Ishikawa (cell line): ENCODE results near the gene CSTB.

Source experiments
- CEBPB ChIP-seq: IDR thresholded peaks from 2 replicates; pipeline ENCODE4 v1.6.1; 2012
- CREB1 ChIP-seq: IDR thresholded peaks from 2 replicates; pipeline ENCODE4 v1.6.1; 2012; ENCODE audit warnings: low read depth
- EGR1 ChIP-seq: IDR thresholded peaks from 2 replicates; pipeline ENCODE4 v1.6.1; 2012
- EP300 ChIP-seq: IDR thresholded peaks from 2 replicates; pipeline ENCODE4 v1.6.1; 2012; ENCODE audit warnings: borderline replicate concordance
- FOXM1 ChIP-seq: IDR thresholded peaks from 2 replicates; pipeline ENCODE4 v1.6.1; 2012; ENCODE audit warnings: low read depth, borderline replicate concordance
- NFIC ChIP-seq: IDR thresholded peaks from 2 replicates; pipeline ENCODE4 v1.6.1; 2012
- RAD21 ChIP-seq: IDR thresholded peaks from 2 replicates; pipeline ENCODE4 v1.6.1; 2012; ENCODE audit warnings: low read depth
- TAF1 ChIP-seq: IDR thresholded peaks from 2 replicates; pipeline ENCODE4 v1.6.1; 2012; ENCODE audit warnings: low read depth, mild to moderate bottlenecking
- TCF12 ChIP-seq: IDR thresholded peaks from 2 replicates; pipeline ENCODE4 v1.6.1; 2012; ENCODE audit warnings: low read depth
- TEAD4 ChIP-seq: IDR thresholded peaks from 2 replicates; pipeline ENCODE4 v1.6.1; 2012
- YY1 ChIP-seq: IDR thresholded peaks from 2 replicates; pipeline ENCODE4 v1.6.1; 2012; ENCODE audit warnings: low read depth
- ZBTB7A ChIP-seq: IDR thresholded peaks from 2 replicates; pipeline ENCODE4 v1.6.1; 2012; ENCODE audit warnings: low read depth
- TF ChIP-seq, protein P1 (sequence below): IDR thresholded peaks from 2 replicates; pipeline ENCODE4 v1.6.1; 2012
- TF ChIP-seq, protein P2 (sequence below): IDR thresholded peaks from 2 replicates; pipeline ENCODE4 v1.6.1; 2012; ENCODE audit warnings: low read depth, mild to moderate bottlenecking
- TF ChIP-seq, protein P3 (sequence below): IDR thresholded peaks from 2 replicates; pipeline ENCODE4 v1.6.1; 2012

CSTB gene

DNA sequence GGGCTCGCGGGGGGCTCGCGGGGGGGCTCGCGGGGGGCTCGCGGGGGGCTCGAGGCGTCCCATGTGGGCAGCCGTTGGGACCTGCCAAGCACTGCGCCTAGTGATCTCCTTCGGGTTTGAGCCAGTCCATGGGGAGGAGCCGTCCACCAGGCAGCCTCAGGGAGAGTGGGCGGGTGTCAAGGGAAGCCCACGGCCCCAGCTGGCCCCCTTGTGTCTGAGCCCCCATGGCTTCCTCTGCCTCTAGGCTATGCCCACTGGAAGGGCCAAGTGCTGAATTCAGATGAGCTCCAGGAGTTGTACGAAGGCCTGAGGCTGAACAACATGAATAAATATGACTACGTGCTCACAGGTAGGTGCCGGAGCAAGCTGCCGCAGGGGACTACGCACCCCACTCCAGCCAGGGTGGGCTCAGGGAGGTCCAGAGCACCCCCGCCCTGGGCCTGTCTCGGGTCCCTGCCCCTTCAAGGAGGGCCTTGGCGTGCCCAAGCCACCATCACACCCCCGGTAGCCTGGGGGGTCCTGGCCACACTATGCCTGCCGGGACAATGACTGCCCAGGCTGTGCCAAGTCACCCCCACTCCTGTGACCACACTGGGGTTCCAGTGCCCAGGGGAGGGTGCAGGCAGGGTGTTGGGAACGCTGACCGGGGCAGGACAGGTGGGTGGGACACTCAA, 34.5 kb downstream of the CSTB start:
- TF ChIP-seq NFIC (no peak), EP300 (no peak), YY1 (no peak), CEBPB (no peak), TCF12 (no peak)

DNA sequence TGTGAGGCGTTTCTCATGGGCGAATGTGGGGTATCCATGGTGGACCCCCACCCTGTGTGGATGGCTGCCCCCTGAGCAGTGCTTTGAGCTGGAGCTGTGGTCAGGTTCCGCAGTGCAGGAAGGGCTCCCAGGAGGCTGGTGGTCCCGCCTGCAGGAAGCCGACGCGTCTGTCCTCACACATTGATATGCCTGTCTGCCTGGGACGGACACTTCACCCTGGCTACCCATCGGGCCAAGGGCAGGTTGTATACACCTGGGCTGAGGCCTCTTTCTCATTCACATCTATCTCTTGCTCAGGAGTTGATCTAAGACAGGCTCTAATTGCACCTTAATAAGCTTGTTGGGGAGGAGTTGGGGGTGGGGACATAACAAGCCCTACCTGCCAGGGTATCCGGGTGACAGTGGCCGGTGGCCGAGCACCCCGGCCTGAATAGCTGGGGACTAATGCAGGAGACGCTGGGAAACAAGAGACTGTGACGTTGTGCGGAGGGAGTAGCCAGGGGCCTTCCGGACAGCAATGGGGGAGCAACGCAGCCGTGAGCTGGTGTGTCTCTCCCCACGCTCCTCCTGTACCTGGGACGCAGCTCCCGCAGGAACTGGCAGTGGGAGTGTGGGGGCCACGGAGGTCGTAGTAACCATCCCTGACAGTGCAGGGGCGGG, 35.5 kb downstream of the CSTB start:
- TF ChIP-seq, protein P1, sequence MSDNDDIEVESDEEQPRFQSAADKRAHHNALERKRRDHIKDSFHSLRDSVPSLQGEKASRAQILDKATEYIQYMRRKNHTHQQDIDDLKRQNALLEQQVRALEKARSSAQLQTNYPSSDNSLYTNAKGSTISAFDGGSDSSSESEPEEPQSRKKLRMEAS = peak; percentile 49; the same call in 1 of the 2 replicates
- TF ChIP-seq YY1 (peak; percentile 51; the same call in 1 of the 2 replicates), EP300 (peak; percentile 13; the same call in 1 of the 2 replicates), TAF1 (no peak), EGR1 (no peak), FOXM1 (no peak), RAD21 (0 out of 2 replicates have a peak, but pooled peaks have one; percentile 1), CREB1 (0 out of 2 replicates have a peak, but pooled peaks have one; percentile 26), TCF12 (0 out of 2 replicates have a peak, but pooled peaks have one; percentile 39), CEBPB (no peak), ZBTB7A (peak; percentile 80; the same call in 1 of the 2 replicates), TEAD4 (peak; percentile 39; the same call in 1 of the 2 replicates), NFIC (no peak; the same call in 1 of the 2 replicates)
- TF ChIP-seq, protein P2, sequence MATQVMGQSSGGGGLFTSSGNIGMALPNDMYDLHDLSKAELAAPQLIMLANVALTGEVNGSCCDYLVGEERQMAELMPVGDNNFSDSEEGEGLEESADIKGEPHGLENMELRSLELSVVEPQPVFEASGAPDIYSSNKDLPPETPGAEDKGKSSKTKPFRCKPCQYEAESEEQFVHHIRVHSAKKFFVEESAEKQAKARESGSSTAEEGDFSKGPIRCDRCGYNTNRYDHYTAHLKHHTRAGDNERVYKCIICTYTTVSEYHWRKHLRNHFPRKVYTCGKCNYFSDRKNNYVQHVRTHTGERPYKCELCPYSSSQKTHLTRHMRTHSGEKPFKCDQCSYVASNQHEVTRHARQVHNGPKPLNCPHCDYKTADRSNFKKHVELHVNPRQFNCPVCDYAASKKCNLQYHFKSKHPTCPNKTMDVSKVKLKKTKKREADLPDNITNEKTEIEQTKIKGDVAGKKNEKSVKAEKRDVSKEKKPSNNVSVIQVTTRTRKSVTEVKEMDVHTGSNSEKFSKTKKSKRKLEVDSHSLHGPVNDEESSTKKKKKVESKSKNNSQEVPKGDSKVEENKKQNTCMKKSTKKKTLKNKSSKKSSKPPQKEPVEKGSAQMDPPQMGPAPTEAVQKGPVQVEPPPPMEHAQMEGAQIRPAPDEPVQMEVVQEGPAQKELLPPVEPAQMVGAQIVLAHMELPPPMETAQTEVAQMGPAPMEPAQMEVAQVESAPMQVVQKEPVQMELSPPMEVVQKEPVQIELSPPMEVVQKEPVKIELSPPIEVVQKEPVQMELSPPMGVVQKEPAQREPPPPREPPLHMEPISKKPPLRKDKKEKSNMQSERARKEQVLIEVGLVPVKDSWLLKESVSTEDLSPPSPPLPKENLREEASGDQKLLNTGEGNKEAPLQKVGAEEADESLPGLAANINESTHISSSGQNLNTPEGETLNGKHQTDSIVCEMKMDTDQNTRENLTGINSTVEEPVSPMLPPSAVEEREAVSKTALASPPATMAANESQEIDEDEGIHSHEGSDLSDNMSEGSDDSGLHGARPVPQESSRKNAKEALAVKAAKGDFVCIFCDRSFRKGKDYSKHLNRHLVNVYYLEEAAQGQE = no peak
- TF ChIP-seq, protein P3, sequence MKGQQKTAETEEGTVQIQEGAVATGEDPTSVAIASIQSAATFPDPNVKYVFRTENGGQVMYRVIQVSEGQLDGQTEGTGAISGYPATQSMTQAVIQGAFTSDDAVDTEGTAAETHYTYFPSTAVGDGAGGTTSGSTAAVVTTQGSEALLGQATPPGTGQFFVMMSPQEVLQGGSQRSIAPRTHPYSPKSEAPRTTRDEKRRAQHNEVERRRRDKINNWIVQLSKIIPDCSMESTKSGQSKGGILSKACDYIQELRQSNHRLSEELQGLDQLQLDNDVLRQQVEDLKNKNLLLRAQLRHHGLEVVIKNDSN = no peak

DNA sequence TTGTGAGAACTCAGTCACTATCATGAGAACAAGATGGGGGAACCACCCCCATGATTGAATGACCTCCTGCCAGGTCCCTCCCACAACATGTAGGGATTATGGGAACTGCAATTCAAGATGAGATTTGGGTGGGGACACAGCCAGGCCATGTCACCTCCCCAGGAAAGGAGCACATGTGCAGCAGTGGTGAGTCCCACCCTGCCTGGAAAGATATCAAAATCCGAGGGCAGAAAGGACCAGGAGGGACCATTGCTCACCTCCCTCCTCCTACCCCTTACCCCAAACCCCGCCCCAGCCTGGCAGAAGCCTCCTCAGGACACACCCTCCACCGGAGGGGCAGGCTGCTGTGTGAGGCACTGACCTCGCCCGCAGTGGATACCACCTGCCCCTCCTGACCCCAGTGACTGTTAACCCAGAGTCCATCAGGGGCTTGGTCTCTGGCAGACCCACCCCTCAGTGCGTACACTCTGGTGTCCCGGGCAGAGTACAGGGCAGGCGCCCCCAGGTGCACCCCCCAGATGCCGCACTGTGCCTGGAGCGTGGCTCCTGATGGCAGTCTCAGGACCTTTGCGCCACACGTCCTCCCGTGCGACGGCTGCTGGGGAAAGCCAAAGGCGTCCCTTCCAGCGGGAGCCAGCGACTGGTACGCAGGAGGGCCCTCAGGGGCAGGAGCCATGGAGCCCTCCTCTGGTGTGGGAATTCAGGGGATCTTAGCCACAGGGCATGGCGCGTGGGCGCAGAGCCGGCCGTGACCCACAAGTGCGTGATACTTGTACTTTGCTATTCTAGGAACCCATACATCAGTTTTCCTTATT, 36.3 kb downstream of the CSTB start:
- no peak for TF ChIP-seq EP300
- TF ChIP-seq, protein P1 = no peak; the same call in 1 of the 2 replicates
- no peak for TF ChIP-seq NFIC
- TF ChIP-seq, protein P2 = no peak
- no peak for TF ChIP-seq FOXM1
- no peak for TF ChIP-seq TCF12
- TF ChIP-seq EGR1 = no peak
- TF ChIP-seq YY1 = no peak
- TF ChIP-seq RAD21 = no peak
- TF ChIP-seq, protein P3 = no peak

DNA sequence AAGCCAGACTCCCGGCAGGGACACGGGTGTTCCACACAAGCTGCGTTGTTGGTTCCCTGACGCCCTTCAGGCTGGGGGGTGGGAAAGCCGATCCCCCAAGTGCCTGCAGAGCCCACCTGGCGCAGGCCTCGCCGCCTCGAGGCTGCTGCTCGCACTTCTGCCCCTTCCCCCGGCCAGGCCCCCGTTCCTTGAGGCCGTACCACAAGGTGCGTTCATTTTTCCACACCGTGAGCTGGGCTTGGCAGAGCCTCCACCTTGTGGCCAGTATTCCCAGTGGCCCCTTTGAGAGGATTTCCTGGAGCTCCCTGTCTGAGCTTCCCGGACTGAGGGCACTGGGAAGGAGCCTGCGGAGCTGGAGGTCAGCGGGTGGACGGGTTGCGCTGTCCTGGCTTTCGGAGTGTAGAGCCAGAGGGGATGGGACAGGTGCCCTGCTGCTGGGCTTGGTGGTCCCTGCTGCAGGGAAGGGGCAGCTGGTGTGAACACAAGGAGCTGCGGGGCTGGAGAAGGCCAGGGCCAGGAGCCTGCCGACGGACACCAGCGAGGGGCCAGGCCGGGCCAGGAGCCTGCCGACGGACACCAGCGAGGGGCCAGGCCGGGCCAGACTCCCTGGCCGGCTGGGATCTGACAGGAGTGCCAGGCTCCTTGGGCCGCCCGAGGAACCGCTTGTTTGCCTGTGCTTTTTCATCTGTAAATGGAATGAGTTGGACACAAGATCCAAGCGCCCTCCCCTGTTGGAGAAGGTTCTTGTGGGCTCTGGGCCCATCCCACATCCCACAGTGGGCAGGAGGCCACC, 38.8 kb downstream of the CSTB start:
- TF ChIP-seq TAF1 = 0 out of 2 replicates have a peak, but pooled peaks have one; percentile 14
- TF ChIP-seq, protein P1 = no peak
